Adrenal gland (tissue), 5 donors: ENCODE measurements around the gene UGT1A3.

ENCODE experiments used
- CTCF ChIP-seq, 6 experiments: fragments of 450-650 bp in 4 of 6; fragments of 200-600 bp in 2 of 6; sonication (generic) in 1 of 6; IDR thresholded peaks; 1 replicate in 5 of 6; 2 replicates in 1 of 6; pipeline versions ENCODE4 v1.5.1 to v1.8.0; 2016 to 2021; ENCODE audit warnings: antibody characterized with exemption in 6 of 6, mild to moderate bottlenecking in 2 of 6, moderate library complexity in 1 of 6
- POLR2A ChIP-seq, 2 donors: fragments of 450-650 bp; IDR thresholded peaks; one replicate each; pipeline ENCODE4 v1.6.1; 2017; ENCODE audit warnings: antibody characterized with exemption in 2 of 2, mild to moderate bottlenecking in 2 of 2, moderate library complexity in 1 of 2
- donor health status: DM: no; HTN: no; CAD: no.

- TF ChIP-seq CTCF (IDR thresholded peaks at IDR 0.05) (no peak), POLR2A (IDR thresholded peaks at IDR 0.05) (no peak)
These were observed 30.0 kb downstream of the UGT1A3 start for GRCh38 chr2:233758849-233759248.
